OCI-LY7 (cell line): Measurements from ENCODE around the gene RBBP8. TPM values are rescaled to one million over a fixed set of nuclear protein-coding genes. Genes with fewer than 3 reads are reported as not detected.
"Not testable (repeated sequence)": the region's sequence is repeated elsewhere in the genome, so short reads cannot be mapped to it uniquely, and the experiment has no call there.

Source experiments
- BruUV-seq: library from RNA; stranded (reverse); fragments of 400-500 nt; replicated peaks from 2 replicates; lab custom pipeline; 2021; lab: Mats Ljungman, UMichigan
- CTCF ChIA-PET: fragments of 300-600 bp; sonication (Branson Sonifier 250); formaldehyde crosslinking; loops from one replicate; lab custom pipeline; 2022; ENCODE audit warnings: antibody characterized with exemption; ENCODE audit not compliant: unreplicated experiment; lab: Charles Lee
- POLR2A ChIA-PET: fragments of 300-600 bp; sonication (Branson Sonifier 250); formaldehyde crosslinking; loops from one replicate; lab custom pipeline; 2022; ENCODE audit warnings: antibody characterized with exemption; lab: Charles Lee
- DNase-seq: peaks from one replicate; pipeline ENCODE4 v3.0.0-alpha.2; 2015; ENCODE audit warnings: low spot score
- H2AFZ ChIP-seq: fragments of 200-600 bp; sonication (generic), shearing (Covaris generic); 2 replicates; pipeline ENCODE4 v1.6.1; 2014; ENCODE audit warnings: mild to moderate bottlenecking, antibody characterized with exemption, low read length, moderate library complexity
- H3K27ac ChIP-seq: fragments of 200-600 bp; sonication (generic); 2 replicates; pipeline ENCODE4 v1.5.1; 2014; ENCODE audit warnings: mixed run types, low read depth, mild to moderate bottlenecking, moderate library complexity, low read length, inconsistent platforms; ENCODE audit not compliant: poor library complexity, severe bottlenecking
- H3K36me3 ChIP-seq: fragments of 200-600 bp; sonication (generic); 2 replicates; pipeline ENCODE4 v1.6.1; 2014; ENCODE audit warnings: mild to moderate bottlenecking, antibody characterized with exemption, low read length, moderate library complexity, mixed read lengths; ENCODE audit not compliant: insufficient read depth
- H3K4me1 ChIP-seq: fragments of 200-600 bp; sonication (generic); 2 replicates; pipeline ENCODE4 v1.5.1; 2014; ENCODE audit warnings: mild to moderate bottlenecking, low read length; ENCODE audit not compliant: insufficient read depth, poor library complexity, severe bottlenecking
- H3K4me2 ChIP-seq: fragments of 200-600 bp; sonication (generic); 2 replicates; pipeline ENCODE4 v1.6.1; 2014; ENCODE audit warnings: mild to moderate bottlenecking, low read length
- H3K4me3 ChIP-seq: fragments of 200-600 bp; sonication (generic); 2 replicates; pipeline ENCODE4 v1.5.1; 2014; ENCODE audit warnings: mild to moderate bottlenecking, low read depth, low read length; ENCODE audit not compliant: poor library complexity, severe bottlenecking
- H3K79me2 ChIP-seq: fragments of 200-600 bp; sonication (generic); 2 replicates; pipeline ENCODE4 v1.6.1; 2016; ENCODE audit warnings: low read depth, mild to moderate bottlenecking, low read length, moderate library complexity, mixed read lengths; ENCODE audit not compliant: insufficient read depth
- H3K9me2 ChIP-seq: fragments of 200-600 bp; sonication (generic); 2 replicates; pipeline ENCODE4 v1.6.1; 2016; ENCODE audit warnings: mild to moderate bottlenecking, low read length, mixed read lengths; ENCODE audit not compliant: insufficient read depth
- H3K9me3 ChIP-seq: fragments of 200-600 bp; sonication (generic); 2 replicates; pipeline ENCODE4 v1.6.1; 2014; ENCODE audit warnings: mild to moderate bottlenecking, mixed run types, low read length, mixed read lengths
- H4K20me1 ChIP-seq: fragments of 200-600 bp; sonication (generic); 2 replicates; pipeline ENCODE4 v1.6.1; 2014; ENCODE audit warnings: mild to moderate bottlenecking, antibody characterized with exemption, low read length, moderate library complexity, mixed read lengths; ENCODE audit not compliant: insufficient read depth
- EZH2phosphoT487 ChIP-seq: fragments of 200-600 bp; sonication (generic); IDR thresholded peaks from 2 replicates; pipeline ENCODE4 v1.6.1; 2018; ENCODE audit warnings: low read depth, borderline replicate concordance, mild to moderate bottlenecking, mixed run types, antibody characterized with exemption, low read length, moderate library complexity, mixed read lengths
- intact Hi-C: fragments of 100-400 bp; cut with micrococcal nuclease; formaldehyde crosslinking; loops from one replicate; pipeline ENCODE4 v1.10.0; 2022; ENCODE audit not compliant: unreplicated experiment
- total RNA-seq, 2 experiments: library from RNA; depleted of rRNA in 1 of 2; stranded (reverse); fragments of >200 nt in 1 of 2; shearing (Covaris generic) in 1 of 2; gene quantifications; 2 replicates each; pipeline ENCODE4 v1.2.3, GENCODE V29; 2014 to 2022
- TF ChIP-seq, protein P1 (sequence below): fragments of 200-600 bp; sonication (generic); conservative IDR thresholded peaks from 2 replicates; pipeline ENCODE4 v1.5.1; 2014; ENCODE audit warnings: mild to moderate bottlenecking, antibody characterized with exemption, low read length, moderate library complexity, mixed read lengths

Gene RBBP8
- total RNA-seq, 2 experiments from 2014 or later = 51.0 to 86.0 TPM

DNA sequence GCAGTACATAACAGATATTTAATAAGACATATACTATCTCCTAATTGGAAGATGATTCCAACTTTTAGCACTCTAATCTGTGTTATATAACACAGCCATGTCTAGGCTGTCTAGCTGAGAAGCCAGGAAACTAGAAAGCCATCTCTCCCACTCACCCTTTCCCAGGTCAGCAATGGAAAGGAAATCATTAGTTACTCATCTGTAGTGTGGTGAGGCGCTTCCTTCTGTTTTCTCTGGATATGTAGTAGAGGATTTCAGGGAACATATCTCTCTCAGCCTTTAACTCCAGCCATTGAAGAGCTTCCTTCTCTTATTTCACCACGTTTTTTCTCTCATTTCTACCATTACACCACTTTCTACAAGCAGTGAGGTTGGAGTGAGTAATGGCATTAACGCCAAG, 19.4 kb downstream of the RBBP8 start:
- Histone ChIP-seq H3K9me3 (no peaks in the 10 kb centered on the region), H3K27ac (no peak overlapping the region), H3K79me2 (peaks cover 17% of the 10 kb centered on the region; the same call in 1 of the 2 replicates), H3K4me1 (peaks cover 9% of the 10 kb centered on the region), H3K36me3 (peaks cover 98% of the 10 kb centered on the region), H3K9me2 (no peaks in the 10 kb centered on the region), H3K4me3 (no peak overlapping the region), H3K4me2 (no peak overlapping the region), H2AFZ (no peak overlapping the region), H4K20me1 (no peaks in the 10 kb centered on the region)
- ChIA-PET POLR2A (no interaction called here), CTCF (no interaction called here)
- no peak for DNase-seq
- intact Hi-C loops = no loop called here
- no peak for TF ChIP-seq EZH2phosphoT487
- TF ChIP-seq, protein P1, sequence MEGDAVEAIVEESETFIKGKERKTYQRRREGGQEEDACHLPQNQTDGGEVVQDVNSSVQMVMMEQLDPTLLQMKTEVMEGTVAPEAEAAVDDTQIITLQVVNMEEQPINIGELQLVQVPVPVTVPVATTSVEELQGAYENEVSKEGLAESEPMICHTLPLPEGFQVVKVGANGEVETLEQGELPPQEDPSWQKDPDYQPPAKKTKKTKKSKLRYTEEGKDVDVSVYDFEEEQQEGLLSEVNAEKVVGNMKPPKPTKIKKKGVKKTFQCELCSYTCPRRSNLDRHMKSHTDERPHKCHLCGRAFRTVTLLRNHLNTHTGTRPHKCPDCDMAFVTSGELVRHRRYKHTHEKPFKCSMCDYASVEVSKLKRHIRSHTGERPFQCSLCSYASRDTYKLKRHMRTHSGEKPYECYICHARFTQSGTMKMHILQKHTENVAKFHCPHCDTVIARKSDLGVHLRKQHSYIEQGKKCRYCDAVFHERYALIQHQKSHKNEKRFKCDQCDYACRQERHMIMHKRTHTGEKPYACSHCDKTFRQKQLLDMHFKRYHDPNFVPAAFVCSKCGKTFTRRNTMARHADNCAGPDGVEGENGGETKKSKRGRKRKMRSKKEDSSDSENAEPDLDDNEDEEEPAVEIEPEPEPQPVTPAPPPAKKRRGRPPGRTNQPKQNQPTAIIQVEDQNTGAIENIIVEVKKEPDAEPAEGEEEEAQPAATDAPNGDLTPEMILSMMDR = no peak
- no TSS peak for BruUV-seq

DNA sequence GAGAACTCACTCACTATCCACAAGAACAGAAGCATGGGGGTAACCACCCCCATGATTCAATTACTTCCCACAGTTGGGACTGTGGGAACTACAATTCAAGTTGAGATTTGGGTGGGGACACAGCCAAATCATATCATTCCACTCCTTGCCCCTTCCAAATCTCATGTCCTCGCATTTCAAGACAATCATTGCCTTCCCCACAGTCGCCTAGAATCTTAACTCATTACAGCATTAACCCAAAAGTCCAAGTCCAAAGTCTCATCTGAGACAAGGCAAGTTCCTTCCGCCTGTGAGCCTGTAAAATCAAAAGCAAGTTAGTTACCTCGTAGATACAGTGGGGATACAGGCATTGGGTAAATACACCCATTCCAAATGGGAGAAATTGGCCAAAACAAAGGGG, 20.9 kb downstream of the RBBP8 start:
- H3K9me3 ChIP-seq, intact Hi-C loops, H3K4me1 ChIP-seq, H4K20me1 ChIP-seq, H3K27ac ChIP-seq, DNase-seq, CTCF ChIA-PET, H3K4me2 ChIP-seq, BruUV-seq, H3K9me2 ChIP-seq, POLR2A ChIA-PET, H2AFZ ChIP-seq, H3K4me3 ChIP-seq: not testable (repeated sequence)
- H3K36me3 ChIP-seq = peaks cover 98% of the 10 kb centered on the region
- peaks cover 23% of the 10 kb centered on the region; the same call in 1 of the 2 replicates for H3K79me2 ChIP-seq

DNA sequence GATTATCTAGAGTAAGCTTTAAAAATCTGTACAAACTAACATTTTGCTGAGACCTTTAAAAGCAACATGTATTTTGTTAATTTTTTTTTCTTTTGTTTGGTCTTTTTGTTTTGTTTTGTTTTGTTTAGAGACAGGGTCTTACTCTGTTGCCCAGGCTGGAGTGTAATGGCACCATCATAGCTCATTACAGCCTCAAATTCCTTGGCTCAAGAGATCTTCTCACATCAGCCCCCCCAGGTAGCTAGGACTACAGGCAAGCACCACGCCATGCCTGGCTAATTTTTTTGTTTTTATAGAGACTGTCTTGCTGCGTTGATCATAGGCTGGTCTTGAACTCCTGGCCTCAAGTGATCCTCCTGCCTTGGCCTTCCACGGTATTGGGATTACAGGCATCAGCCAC, 23.1 kb downstream of the RBBP8 start:
- Histone ChIP-seq H3K4me2 (no peak overlapping the region), H3K27ac (no peak overlapping the region), H3K79me2 (peaks cover 29% of the 10 kb centered on the region; the same call in 1 of the 2 replicates), H3K36me3 (peaks cover 98% of the 10 kb centered on the region), H3K9me3 (no peaks in the 10 kb centered on the region), H3K4me3 (no peak overlapping the region), H4K20me1 (no peaks in the 10 kb centered on the region; the same call in 1 of the 2 replicates), H2AFZ (no peak overlapping the region), H3K4me1 (peaks cover 9% of the 10 kb centered on the region), H3K9me2 (no peaks in the 10 kb centered on the region)
- DNase-seq = no peak
- POLR2A ChIA-PET = interaction anchor here (0.6 kb wide), 1 partner anchor 1081 kb away, joined by 3 read pairs; no protein-coding TSS in a partner anchor
- intact Hi-C loops = no loop called here
- TF ChIP-seq, protein P1 = no peak
- no peak for TF ChIP-seq EZH2phosphoT487
- CTCF ChIA-PET = no interaction called here
- no TSS peak for BruUV-seq
